ENCODE results near the gene CHST10.

GRCh38 chr2:100359576-100359975, 57.9 kb downstream of the CHST10 start:
- no peak for TF ChIP-seq CTCF (IDR thresholded peaks at IDR 0.05)
- TF ChIP-seq CREB1 (CRISPR knock-in tag; IDR thresholded peaks at IDR 0.05), result no peak
- no peak for TF ChIP-seq E2F4 (CRISPR knock-in tag; IDR thresholded peaks at IDR 0.05; ENCODE audit: borderline replicate concordance, low read depth)
- no peak for TF ChIP-seq ZNF232 (CRISPR knock-in tag; IDR thresholded peaks at IDR 0.05)
- TF ChIP-seq JUN (CRISPR knock-in tag; IDR thresholded peaks at IDR 0.05), result no peak
- TF ChIP-seq FOXP1 (CRISPR knock-in tag; IDR thresholded peaks at IDR 0.05; ENCODE audit: borderline replicate concordance), result no peak
- TF ChIP-seq ZNF121 (CRISPR knock-in tag; IDR thresholded peaks at IDR 0.05), result no peak
- TF ChIP-seq MAX (CRISPR knock-in tag; IDR thresholded peaks at IDR 0.05), result no peak

Measured in WTC11 (cell line).